ENCODE measurements around the gene ACP1.
"Not testable (repeated sequence)": the region's sequence is repeated elsewhere in the genome, so short reads cannot be mapped to it uniquely, and the experiment has no call there.

The ACP1 gene

DNA sequence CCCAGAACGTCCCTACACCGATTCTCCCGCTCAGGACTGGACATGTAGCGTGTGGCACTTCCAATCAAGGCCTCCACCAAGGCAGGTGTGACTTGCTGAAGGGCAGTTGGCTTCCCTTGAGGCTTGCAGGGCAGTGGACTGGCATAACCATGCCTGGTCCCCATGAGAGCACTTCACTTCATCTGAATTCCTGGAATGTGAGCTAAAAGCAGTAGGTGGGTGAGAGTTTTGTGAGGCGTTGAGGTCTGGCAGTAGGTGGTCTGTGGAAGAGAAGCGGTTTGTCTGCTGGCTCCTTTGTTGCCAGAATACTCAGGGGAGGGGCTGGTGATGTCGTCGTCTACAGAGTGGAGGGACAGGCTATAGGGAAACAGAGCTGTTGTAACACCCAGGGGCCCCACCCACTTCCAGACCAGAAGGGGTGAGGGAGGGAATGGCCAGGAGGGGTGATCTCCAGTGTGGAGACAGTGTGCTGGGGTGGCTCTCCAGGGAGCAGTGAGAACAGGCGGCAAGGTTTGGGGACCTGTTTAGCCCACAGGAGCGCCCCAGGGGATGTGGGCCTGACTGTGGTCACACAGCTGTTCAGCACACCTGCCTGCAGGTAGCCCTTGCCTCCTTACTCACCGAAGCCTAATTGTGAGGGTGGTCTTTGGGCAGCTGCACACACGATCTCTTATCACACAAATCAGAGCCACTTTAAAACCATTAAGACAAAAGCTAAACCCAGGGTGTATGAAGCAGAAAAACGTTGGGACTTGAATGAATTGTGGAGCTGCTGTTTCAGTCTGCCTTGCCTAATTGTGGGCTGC is 44.6 kb downstream of the ACP1 start:
- H3K9me3 Mint-ChIP-seq = no peaks in the 10 kb centered on the region

DNA sequence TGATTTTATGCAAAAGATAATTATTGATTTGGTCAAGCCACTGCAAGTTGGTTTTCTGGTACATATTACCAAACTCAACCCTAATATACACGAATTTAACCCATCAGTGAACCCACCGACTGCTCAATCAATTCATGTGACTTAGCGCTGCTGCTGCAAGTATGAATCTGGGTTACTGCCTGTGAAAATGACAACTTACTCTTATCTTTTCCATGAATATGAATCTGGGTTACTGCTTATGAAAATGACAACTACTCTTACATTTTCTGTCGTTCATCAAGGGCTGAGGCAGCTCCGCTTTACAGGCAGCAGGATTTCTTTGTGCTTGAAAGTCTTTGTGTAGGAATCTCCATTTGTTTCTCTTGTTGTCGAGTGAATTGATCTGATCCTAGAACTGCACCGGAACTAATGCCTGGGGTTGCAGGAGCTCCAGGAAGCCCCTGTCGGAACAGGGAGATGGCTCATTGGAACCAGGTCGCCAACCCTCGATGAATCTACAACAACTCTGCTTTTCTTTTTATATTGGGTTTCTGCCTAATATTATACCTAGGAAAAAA is 45.3 kb downstream of the ACP1 start:
- Mint-ChIP-seq H3K4me1 (no peaks in the 10 kb centered on the region), H3K9me3 (no peaks in the 10 kb centered on the region), H3K4me3 (no peak overlapping the region), H3K27me3 (peaks cover under 1% of the 10 kb centered on the region), H3K27ac (no peak overlapping the region)
- ATAC-seq = no peak
- DNase-seq = no peak

More for the DNA sequence above, 44.6 kb downstream of the ACP1 start:
- H3K4me3 Mint-ChIP-seq = no peak overlapping the region
- ATAC-seq (peak; percentile 45), DNase-seq (no peak)
- peak overlapping the region in 1 of 2 donors; percentile 28 for H3K27ac Mint-ChIP-seq
- H3K4me1 Mint-ChIP-seq = no peaks in the 10 kb centered on the region
- H3K27me3 Mint-ChIP-seq = no peaks in the 10 kb centered on the region

DNA sequence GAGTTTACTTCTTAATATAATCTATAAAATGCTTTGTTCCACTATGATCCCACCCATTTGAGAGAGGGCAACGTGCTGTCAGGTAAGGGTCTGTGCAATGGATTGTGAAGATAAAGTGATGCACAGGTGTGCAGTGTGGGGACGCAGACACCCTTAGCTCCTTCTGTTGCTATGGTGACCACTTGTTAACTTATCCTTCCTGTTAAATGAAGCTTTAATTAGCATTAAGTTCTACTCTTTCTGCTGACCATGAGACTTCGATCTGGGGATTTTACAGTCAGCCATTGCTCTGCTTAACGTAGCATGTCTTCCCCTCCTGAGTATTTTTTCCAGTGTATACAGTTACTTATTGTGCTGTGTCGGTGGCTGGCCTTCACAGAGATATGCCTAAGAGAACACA is 46.2 kb downstream of the ACP1 start:
- H3K9me3 Mint-ChIP-seq = no peaks in the 10 kb centered on the region
- H3K27me3 Mint-ChIP-seq = peaks cover 10% of the 10 kb centered on the region
- ATAC-seq = no peak
- no peak overlapping the region for H3K27ac Mint-ChIP-seq
- no peak overlapping the region for H3K4me3 Mint-ChIP-seq
- no peak for DNase-seq
- H3K4me1 Mint-ChIP-seq = no peaks in the 10 kb centered on the region

DNA sequence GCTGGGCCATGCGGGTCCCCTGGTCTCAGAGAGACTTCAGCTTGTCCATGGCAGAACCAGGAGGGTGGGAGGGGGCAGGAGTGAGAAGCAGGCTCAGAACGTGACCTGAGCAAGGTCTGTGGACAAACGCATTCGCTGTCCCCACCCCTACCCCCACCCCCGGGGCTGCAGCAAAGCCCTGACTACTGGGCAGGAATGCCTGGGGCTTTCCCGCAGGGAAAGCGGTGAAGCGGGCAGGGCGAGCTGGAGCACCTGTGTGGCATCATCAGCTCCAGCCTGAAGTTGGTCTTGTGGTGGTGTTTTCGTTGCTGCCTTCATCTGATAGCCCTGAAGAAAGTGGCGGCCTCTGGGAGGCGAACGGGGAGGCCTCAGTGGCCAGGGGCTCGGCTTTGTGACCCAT is 49.2 kb downstream of the ACP1 start:
- H3K27ac Mint-ChIP-seq = no peak overlapping the region
- H3K9me3 Mint-ChIP-seq = peaks cover 0 to 7% of the 10 kb centered on the region in 2 donors
- no peak overlapping the region for H3K4me3 Mint-ChIP-seq
- DNase-seq (no peak), ATAC-seq (no peak)
- peaks cover 19% of the 10 kb centered on the region for H3K4me1 Mint-ChIP-seq
- H3K27me3 Mint-ChIP-seq = peaks cover 15% of the 10 kb centered on the region

DNA sequence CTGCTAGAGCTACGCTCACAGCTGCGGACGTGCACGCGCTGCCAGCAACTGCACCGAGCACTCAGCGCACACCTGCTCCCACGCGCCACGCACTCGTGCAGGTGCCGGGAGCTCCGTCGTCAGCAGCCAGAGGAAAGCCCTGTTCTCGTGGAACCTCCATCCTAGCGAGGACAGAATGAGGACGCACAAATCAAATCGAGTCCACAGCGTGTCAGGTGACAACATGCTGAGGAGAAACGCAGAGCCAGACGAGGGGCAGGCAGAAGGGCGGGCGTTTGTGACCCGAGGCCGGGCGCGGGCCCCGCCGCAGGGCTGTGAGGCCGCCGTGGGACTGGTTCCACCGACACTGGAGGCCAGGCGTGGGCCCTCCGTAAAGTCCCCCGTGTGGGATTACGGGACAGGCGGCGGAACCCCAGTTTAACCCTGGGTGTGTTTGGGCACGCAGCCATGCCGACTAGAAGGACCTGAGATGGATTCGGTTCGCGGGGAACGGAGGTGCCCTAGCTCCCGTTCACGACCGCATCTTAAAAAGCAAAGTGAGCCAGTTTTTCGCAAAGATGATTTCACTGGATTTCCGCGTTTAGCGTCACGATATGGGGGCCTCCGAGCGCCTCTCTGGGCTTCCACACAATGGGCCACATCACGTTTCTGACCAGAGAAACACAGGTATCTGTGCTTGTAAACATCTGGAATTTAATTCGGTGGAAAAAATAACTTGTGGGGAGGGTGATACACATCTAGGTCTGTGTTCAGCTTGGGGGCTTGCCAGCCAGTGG is 50.0 kb downstream of the ACP1 start:
- ATAC-seq (no peak), DNase-seq (no peak)
- H3K4me1 Mint-ChIP-seq = peaks cover 24% of the 10 kb centered on the region
- no peak overlapping the region for H3K4me3 Mint-ChIP-seq
- H3K27me3 Mint-ChIP-seq = peaks cover 15% of the 10 kb centered on the region
- peaks cover 0 to 10% of the 10 kb centered on the region in 2 donors for H3K9me3 Mint-ChIP-seq
- H3K27ac Mint-ChIP-seq = no peak overlapping the region

DNA sequence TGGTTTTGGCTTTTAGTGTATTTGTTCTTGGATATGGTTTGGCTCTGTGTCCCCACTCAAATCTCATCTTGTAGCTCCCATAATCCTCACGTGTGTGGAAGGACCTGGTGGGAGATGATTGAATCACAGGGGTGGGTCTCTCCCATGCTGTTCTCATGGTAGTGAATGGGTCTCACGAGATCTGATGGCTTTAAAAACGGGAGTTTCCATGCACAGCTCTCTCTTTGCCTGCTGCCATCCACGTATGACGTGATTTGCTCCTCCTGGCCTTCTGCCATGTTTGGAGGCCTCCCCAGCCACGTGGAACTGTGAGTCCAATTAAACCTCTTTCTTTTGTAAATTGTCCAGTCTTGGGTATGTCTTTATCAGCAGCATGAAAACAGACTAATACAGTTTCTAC is 51.2 kb downstream of the ACP1 start:
- not testable (repeated sequence) for H3K4me3 Mint-ChIP-seq, ATAC-seq, DNase-seq
- peaks cover 24% of the 10 kb centered on the region for H3K4me1 Mint-ChIP-seq
- peak overlapping the region in 1 of 2 donors; percentile 2 for H3K27ac Mint-ChIP-seq
- peaks cover 15% of the 10 kb centered on the region for H3K27me3 Mint-ChIP-seq
- peaks cover 0 to 10% of the 10 kb centered on the region in 2 donors for H3K9me3 Mint-ChIP-seq

DNA sequence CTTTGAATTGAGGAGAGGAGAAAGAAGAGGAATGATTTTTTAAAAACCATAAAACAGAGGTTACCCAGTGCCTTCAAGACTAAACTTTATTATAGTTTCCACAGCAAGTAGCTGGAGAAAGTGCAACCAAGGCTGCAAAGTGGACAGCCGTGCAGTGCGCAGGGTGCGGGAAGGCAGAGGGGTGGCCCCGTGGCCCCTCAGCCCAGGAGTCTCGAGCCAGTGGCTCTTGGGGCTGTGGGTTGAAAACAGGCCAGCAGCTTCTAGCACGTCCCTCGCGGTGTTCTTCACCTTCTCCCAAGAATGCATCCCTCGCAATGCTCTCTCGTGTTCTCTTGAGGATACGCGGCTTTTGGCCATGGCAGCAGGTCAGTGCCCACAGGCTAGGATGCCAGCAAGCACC is 51.6 kb downstream of the ACP1 start:
- Mint-ChIP-seq H3K27ac (peak overlapping the region in 1 of 2 donors; percentile 2), H3K4me1 (peaks cover 24% of the 10 kb centered on the region), H3K9me3 (peaks cover 0 to 10% of the 10 kb centered on the region in 2 donors), H3K27me3 (peaks cover 15% of the 10 kb centered on the region), H3K4me3 (no peak overlapping the region)
- no peak for DNase-seq
- ATAC-seq = no peak

DNA sequence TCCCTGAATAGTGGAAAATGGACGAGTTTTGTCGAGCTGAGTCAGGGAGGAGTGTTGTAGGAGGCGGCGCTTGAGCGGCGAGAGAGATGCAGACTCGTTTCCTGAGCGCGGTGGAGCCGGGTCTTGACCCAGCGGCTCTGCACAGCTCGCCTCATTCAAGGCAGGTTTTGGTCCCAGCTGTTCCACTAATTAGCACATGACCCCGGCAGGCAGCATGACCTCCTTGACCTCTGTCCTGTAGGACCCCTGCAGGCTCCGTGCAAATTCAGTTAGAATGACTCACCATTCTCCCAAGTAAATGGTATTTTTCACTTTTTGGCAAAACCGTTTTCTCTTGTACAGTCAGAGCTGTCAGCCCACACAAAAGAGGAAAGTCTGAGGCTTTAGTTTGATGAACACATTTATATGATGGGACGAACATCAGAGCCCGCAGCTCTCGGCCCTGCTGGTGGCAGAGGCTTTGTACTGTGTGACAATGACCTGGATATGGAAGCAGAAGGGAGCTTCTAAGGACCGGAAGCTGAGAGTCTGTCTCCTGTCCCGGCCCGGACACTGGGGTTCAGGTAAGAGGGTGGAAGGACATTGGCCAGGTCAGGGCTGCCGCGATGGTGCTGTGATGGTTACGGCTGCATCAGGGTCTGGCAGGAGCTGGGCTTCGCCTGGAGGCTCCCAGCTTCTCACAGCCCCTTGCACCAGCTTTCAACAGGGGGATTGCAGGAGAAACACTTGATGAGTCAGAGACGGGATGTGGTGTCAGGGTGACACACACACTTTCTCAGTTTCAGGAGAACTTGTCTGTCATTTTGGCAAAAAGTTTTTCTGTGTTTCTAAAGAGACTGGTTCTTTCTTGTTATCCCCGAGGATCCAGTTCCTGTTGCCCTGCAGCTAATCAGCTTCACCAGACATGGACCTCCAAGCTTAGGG is 53.0 kb downstream of the ACP1 start:
- Mint-ChIP-seq H3K4me3 (peak overlapping the region in 1 of 2 donors; percentile 62), H3K27me3 (peaks cover 15% of the 10 kb centered on the region), H3K9me3 (peaks cover 0 to 10% of the 10 kb centered on the region in 2 donors), H3K4me1 (peaks cover 24% of the 10 kb centered on the region), H3K27ac (peak overlapping the region; percentile 92 to 98)
- peak; percentile 86 for ATAC-seq
- DNase-seq = peak; percentile 10 to 52

DNA sequence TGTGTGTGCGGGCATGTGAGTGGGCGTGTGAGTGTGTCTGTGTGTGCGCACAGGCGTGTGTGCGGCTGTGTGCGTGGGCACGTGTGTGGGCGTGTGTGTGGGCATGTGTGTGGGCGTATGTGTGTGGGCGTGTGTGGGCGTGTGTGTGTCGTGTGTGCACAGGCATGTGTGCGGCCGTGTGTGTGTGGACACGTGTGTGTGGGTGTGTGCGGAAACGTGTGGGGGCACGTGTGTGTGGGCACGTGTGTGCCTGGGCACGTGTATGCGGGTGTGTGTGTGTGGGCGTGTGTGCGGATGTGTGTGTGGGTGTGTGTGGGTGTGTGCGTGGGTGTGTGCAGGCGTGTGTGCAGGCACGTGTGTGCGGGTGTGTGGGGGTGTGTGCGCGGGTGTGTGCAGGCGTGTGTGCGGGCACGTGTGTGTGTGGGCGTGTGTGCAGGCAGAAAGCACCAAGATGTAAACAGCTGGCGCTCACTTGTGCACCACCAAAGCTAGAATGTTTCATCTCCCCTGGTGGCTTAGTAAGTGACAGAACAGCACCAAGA is 54.4 kb downstream of the ACP1 start:
- ATAC-seq (peak; percentile 23), DNase-seq (no peak)
- H3K9me3 Mint-ChIP-seq = peaks cover 0 to 10% of the 10 kb centered on the region in 2 donors
- peak overlapping the region in 1 of 2 donors; percentile 25 for H3K4me3 Mint-ChIP-seq
- peaks cover 15% of the 10 kb centered on the region for H3K27me3 Mint-ChIP-seq
- H3K4me1 Mint-ChIP-seq = peaks cover 24% of the 10 kb centered on the region
- H3K27ac Mint-ChIP-seq = peak overlapping the region; percentile 92 to 98

DNA sequence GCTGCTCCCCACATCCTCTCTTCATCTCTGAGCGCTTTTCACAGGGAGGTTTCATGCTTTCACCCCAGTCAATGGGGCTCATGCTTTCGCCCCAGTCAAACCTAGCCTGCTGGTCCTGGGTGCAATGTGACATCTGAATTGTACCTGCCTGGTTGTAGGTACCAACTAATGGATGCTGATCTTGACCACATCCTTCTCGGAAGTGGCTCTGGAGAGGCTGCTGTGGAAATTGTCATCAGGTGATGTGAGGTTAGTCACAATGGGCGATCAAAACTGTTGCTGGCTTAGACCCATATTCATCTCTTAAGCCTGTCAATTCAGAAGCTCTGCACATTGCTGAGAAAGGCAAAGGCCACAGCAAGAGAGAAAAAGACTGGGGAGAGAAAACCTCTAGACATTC is 55.8 kb downstream of the ACP1 start:
- DNase-seq (no peak), ATAC-seq (no peak)
- Mint-ChIP-seq H3K4me3 (no peak overlapping the region), H3K9me3 (peaks cover 0 to 10% of the 10 kb centered on the region in 2 donors), H3K27ac (no peak overlapping the region), H3K4me1 (peaks cover 24% of the 10 kb centered on the region), H3K27me3 (peaks cover 10% of the 10 kb centered on the region)

DNA sequence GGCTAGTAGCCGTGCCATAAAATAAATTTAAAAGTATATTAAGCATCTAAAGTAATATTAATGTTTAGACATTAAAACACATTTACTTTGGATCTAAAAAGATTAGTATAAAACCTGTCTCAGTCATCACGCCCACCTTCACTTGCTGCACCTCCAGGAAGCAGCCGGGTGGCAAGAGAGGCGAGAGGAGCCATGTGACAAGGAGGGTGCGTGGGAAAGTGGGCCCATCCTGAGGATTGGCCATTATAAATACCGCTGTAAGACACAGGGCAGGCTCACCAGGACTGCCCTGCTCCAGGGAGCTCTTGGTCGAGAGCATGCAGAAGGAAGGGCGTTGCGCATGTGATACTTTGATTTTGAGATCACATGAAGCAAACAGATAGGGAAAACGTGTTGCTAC is 57.6 kb downstream of the ACP1 start:
- H3K27ac Mint-ChIP-seq = no peak overlapping the region

DNA sequence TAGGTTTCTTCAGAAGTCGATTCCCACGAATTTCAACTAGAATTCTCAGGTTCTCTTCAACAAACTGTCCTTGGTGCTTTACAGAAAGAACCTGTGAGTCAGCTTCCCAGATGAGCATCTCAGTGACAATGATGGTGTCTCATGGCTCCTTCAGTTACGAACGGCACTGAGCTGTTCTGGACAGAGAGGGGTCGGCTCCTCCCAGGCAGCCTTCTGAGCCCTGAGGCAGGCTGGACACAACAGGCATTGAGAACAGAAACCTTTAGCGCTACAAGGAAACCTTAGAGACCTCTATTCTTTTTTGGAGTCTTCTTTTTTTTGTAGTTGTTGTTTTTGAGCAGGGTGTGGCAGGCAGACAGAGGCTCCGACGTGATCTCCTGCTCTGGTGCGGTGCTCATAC is 58.3 kb downstream of the ACP1 start:
- H3K9me3 Mint-ChIP-seq = peaks cover 0 to 22% of the 10 kb centered on the region in 2 donors
- peaks cover 15% of the 10 kb centered on the region for H3K4me1 Mint-ChIP-seq
- ATAC-seq (no peak), DNase-seq (no peak)
- no peak overlapping the region for H3K27ac Mint-ChIP-seq
- peaks cover 1% of the 10 kb centered on the region for H3K27me3 Mint-ChIP-seq
- no peak overlapping the region for H3K4me3 Mint-ChIP-seq

More for the DNA sequence above, 57.6 kb downstream of the ACP1 start:
- Mint-ChIP-seq H3K4me1 (peaks cover 22% of the 10 kb centered on the region), H3K9me3 (peaks cover 0 to 15% of the 10 kb centered on the region in 2 donors), H3K27me3 (no peaks in the 10 kb centered on the region), H3K4me3 (no peak overlapping the region)
- DNase-seq = no peak
- no peak for ATAC-seq
